PC-3 (cell line): ENCODE measurements around the gene EXO1.

ENCODE experiments used
- CTCF ChIP-seq: fragments of 300-600 bp; sonication (generic); conservative IDR thresholded peaks from 2 replicates; pipeline ENCODE4 v1.5.1; 2017; ENCODE audit warnings: antibody characterized with exemption, low read depth, mild to moderate bottlenecking, low read length
- EZH2 ChIP-seq: fragments of 300-600 bp; sonication (generic); IDR thresholded peaks from one replicate; pipeline ENCODE4 v1.6.1; 2017; ENCODE audit warnings: antibody characterized with exemption, mild to moderate bottlenecking, low read length; ENCODE audit not compliant: unreplicated experiment
- EZH2phosphoT487 ChIP-seq: fragments of 300-600 bp; sonication (generic); IDR thresholded peaks from 2 replicates; pipeline ENCODE4 v1.6.1; 2018; ENCODE audit warnings: mild to moderate bottlenecking, antibody characterized with exemption, low read length, borderline replicate concordance

GRCh38 chr1:241891296-241891695 lies 43.3 kb downstream of the EXO1 start:
- TF ChIP-seq CTCF = no peak
- no peak for TF ChIP-seq EZH2
- TF ChIP-seq EZH2phosphoT487 = no peak
